Measurements from ENCODE around the gene SGIP1. TPM values are rescaled to one million over a fixed set of nuclear protein-coding genes. Genes with fewer than 3 reads are reported as not detected.

Gene SGIP1
- total and polyA plus RNA-seq, 2 experiments from 2014 or later: 4.0 to 7.7 TPM

GRCh38 chr1:66642992-66643391, 109.0 kb downstream of the SGIP1 start:
- Histone ChIP-seq H2AFZ (no peak overlapping the region), H3K4me3 (no peak overlapping the region), H3K9ac (no peak overlapping the region), H4K20me1 (ENCODE audit: insufficient read depth) (no peaks in the 10 kb centered on the region), H3K9me3 (ENCODE audit: low read depth) (no peaks in the 10 kb centered on the region), H3K36me3 (ENCODE audit: low read depth) (no peaks in the 10 kb centered on the region), H3K79me2 (ENCODE audit: insufficient read depth) (no peaks in the 10 kb centered on the region), H3K4me2 (ENCODE audit: unreplicated experiment) (no peak overlapping the region), H3K4me1 (ENCODE audit: insufficient read depth) (no peaks in the 10 kb centered on the region), H3K9me2 (ENCODE audit: insufficient read depth) (no peaks in the 10 kb centered on the region), H3K27me3 (replicated peaks; ENCODE audit: insufficient read depth) (no peaks in the 10 kb centered on the region), H3F3A (ENCODE audit: insufficient read depth) (no peaks in the 10 kb centered on the region; the same call in 1 of the 2 replicates), H3K27ac (no peak overlapping the region)
- in situ Hi-C loops (cut with MboI): no loop called here
- TF ChIP-seq EZH2phosphoT487 (IDR thresholded peaks at IDR 0.05; ENCODE audit: insufficient read depth, low read depth) (no peak), EZH2 (IDR thresholded peaks at IDR 0.05; ENCODE audit: insufficient read depth, poor library complexity, severe bottlenecking) (no peak)
- peak; percentile 62 for DNase-seq
- WGBS, 2 experiments (ENCODE audit: low coverage in 1 of 2, low lambda C conversion rate in 2 of 2, missing lambda C conversion rate in 2 of 2): 49 to 53% methylated on average over 3 of the region's 3 CpGs

- no peaks in the 10 kb centered on the region for H3K27me3 ChIP-seq (replicated peaks; ENCODE audit: insufficient read depth)
- H3K36me3 ChIP-seq (ENCODE audit: low read depth): no peaks in the 10 kb centered on the region
- no peaks in the 10 kb centered on the region; the same call in 1 of the 2 replicates for H3F3A ChIP-seq (ENCODE audit: insufficient read depth)
- H3K9me2 ChIP-seq (ENCODE audit: insufficient read depth): no peaks in the 10 kb centered on the region
- WGBS, 2 experiments (ENCODE audit: low coverage in 1 of 2, low lambda C conversion rate in 2 of 2, missing lambda C conversion rate in 2 of 2): 98 to 100% methylated on average over 3 of the region's 3 CpGs
- no peak for TF ChIP-seq EZH2phosphoT487 (IDR thresholded peaks at IDR 0.05; ENCODE audit: insufficient read depth, low read depth)
- no peak for TF ChIP-seq EZH2 (IDR thresholded peaks at IDR 0.05; ENCODE audit: insufficient read depth, poor library complexity, severe bottlenecking)
- H2AFZ ChIP-seq: no peak overlapping the region
- no peak overlapping the region for H3K27ac ChIP-seq
- no peaks in the 10 kb centered on the region for H3K9me3 ChIP-seq (ENCODE audit: low read depth)
- no peak for DNase-seq
- no peak overlapping the region for H3K4me2 ChIP-seq (ENCODE audit: unreplicated experiment)
- H3K79me2 ChIP-seq (ENCODE audit: insufficient read depth): no peaks in the 10 kb centered on the region
- in situ Hi-C loops (cut with MboI): no loop called here
- H3K4me1 ChIP-seq (ENCODE audit: insufficient read depth): no peaks in the 10 kb centered on the region
- no peaks in the 10 kb centered on the region for H4K20me1 ChIP-seq (ENCODE audit: insufficient read depth)
- H3K9ac ChIP-seq: no peak overlapping the region
- no peak overlapping the region for H3K4me3 ChIP-seq
Observed at GRCh38 chr1:66644331-66644730, 110.4 kb downstream of the SGIP1 start.

- WGBS, 2 experiments (ENCODE audit: low coverage in 1 of 2, low lambda C conversion rate in 2 of 2, missing lambda C conversion rate in 2 of 2): 83 to 89% methylated on average over 2 of the region's 2 CpGs
- Histone ChIP-seq H3K27me3 (replicated peaks; ENCODE audit: insufficient read depth) (no peaks in the 10 kb centered on the region), H3K27ac (no peak overlapping the region), H3K9me3 (ENCODE audit: low read depth) (no peaks in the 10 kb centered on the region), H3K79me2 (ENCODE audit: insufficient read depth) (no peaks in the 10 kb centered on the region), H3F3A (ENCODE audit: insufficient read depth) (no peaks in the 10 kb centered on the region), H3K4me3 (no peak overlapping the region), H3K9me2 (ENCODE audit: insufficient read depth) (no peaks in the 10 kb centered on the region), H3K4me2 (ENCODE audit: unreplicated experiment) (no peak overlapping the region), H3K4me1 (ENCODE audit: insufficient read depth) (no peaks in the 10 kb centered on the region), H2AFZ (no peak overlapping the region), H3K9ac (no peak overlapping the region), H3K36me3 (ENCODE audit: low read depth) (no peaks in the 10 kb centered on the region), H4K20me1 (ENCODE audit: insufficient read depth) (no peaks in the 10 kb centered on the region)
- no peak for DNase-seq
- in situ Hi-C loops (cut with MboI): no loop called here
- TF ChIP-seq EZH2 (IDR thresholded peaks at IDR 0.05; ENCODE audit: insufficient read depth, poor library complexity, severe bottlenecking) (no peak), EZH2phosphoT487 (IDR thresholded peaks at IDR 0.05; ENCODE audit: insufficient read depth, low read depth) (no peak)
Observed at GRCh38 chr1:66648901-66649595, 115.1 kb downstream of the SGIP1 start.

- H4K20me1 ChIP-seq (ENCODE audit: insufficient read depth): no peaks in the 10 kb centered on the region
- H3K4me1 ChIP-seq (ENCODE audit: insufficient read depth): no peaks in the 10 kb centered on the region
- no peaks in the 10 kb centered on the region for H3F3A ChIP-seq (ENCODE audit: insufficient read depth)
- TF ChIP-seq EZH2 (IDR thresholded peaks at IDR 0.05; ENCODE audit: insufficient read depth, poor library complexity, severe bottlenecking) (no peak), EZH2phosphoT487 (IDR thresholded peaks at IDR 0.05; ENCODE audit: insufficient read depth, low read depth) (no peak)
- no peaks in the 10 kb centered on the region for H3K79me2 ChIP-seq (ENCODE audit: insufficient read depth)
- in situ Hi-C loops (cut with MboI): no loop called here
- H3K9me3 ChIP-seq (ENCODE audit: low read depth): no peaks in the 10 kb centered on the region
- no peak overlapping the region for H3K9ac ChIP-seq
- no peaks in the 10 kb centered on the region for H3K9me2 ChIP-seq (ENCODE audit: insufficient read depth)
- peak; percentile 40 for DNase-seq
- H3K27ac ChIP-seq: no peak overlapping the region
- H3K27me3 ChIP-seq (replicated peaks; ENCODE audit: insufficient read depth): no peaks in the 10 kb centered on the region
- no peak overlapping the region for H3K4me2 ChIP-seq (ENCODE audit: unreplicated experiment)
- no peak overlapping the region for H3K4me3 ChIP-seq
- H2AFZ ChIP-seq: no peak overlapping the region
- H3K36me3 ChIP-seq (ENCODE audit: low read depth): no peaks in the 10 kb centered on the region
- 66 to 75% methylated on average over 2 of the region's 2 CpGs for WGBS, 2 experiments (ENCODE audit: low coverage in 1 of 2, low lambda C conversion rate in 2 of 2, missing lambda C conversion rate in 2 of 2)
Observed at GRCh38 chr1:66652556-66652955, 118.6 kb downstream of the SGIP1 start.
